Right lung (tissue), 5 donors: ENCODE data around the gene TMEM144. TPM values are rescaled to one million over a fixed set of nuclear protein-coding genes. Genes with fewer than 3 reads are reported as not detected.
"Not testable (repeated sequence)": the region's sequence is repeated elsewhere in the genome, so short reads cannot be mapped to it uniquely, and the experiment has no call there.

Experiments
- DNase-seq, 2 donors: peaks; one replicate each; pipeline ENCODE4 v3.0.0-alpha.2; 2013
- polyA plus RNA-seq, 5 donors: library from polyadenylated mRNA; unstranded; fragments of 120-200 nt; gene quantifications; one replicate each; pipeline versions ENCODE4 v1.2.1 to v1.2.3, GENCODE V29; 2013; ENCODE audit warnings: inconsistent platforms in 1 of 5, low replicate concordance in 1 of 5; ENCODE audit not compliant: insufficient read length in 5 of 5, insufficient read depth in 1 of 5

Gene TMEM144
- polyA plus RNA-seq, 5 donors: 4.6 to 7.1 (median 5.9) TPM

- DNase-seq: no peak
These were observed 20.9 kb upstream of the TMEM144 start for GRCh38 chr4:158189422-158189821.

- no peak for DNase-seq
These were observed 19.6 kb upstream of the TMEM144 start for GRCh38 chr4:158190718-158191117.

- no peak for DNase-seq
These were observed 17.7 kb upstream of the TMEM144 start for GRCh38 chr4:158192439-158193158.

GRCh38 chr4:158193171-158193749 lies 17.0 kb upstream of the TMEM144 start:
- no peak for DNase-seq

- no peak for DNase-seq
These were observed 15.0 kb upstream of the TMEM144 start for GRCh38 chr4:158195297-158195696.

GRCh38 chr4:158197194-158197776 lies 13.0 kb upstream of the TMEM144 start:
- no peak for DNase-seq

- DNase-seq: no peak
These were observed 10.1 kb upstream of the TMEM144 start for GRCh38 chr4:158200214-158200613.

GRCh38 chr4:158201322-158201721 lies 9.0 kb upstream of the TMEM144 start:
- DNase-seq: no peak

- no peak for DNase-seq
These were observed 8.4 kb upstream of the TMEM144 start for GRCh38 chr4:158201876-158202275.

GRCh38 chr4:158202481-158202880 lies 7.8 kb upstream of the TMEM144 start:
- no peak for DNase-seq

GRCh38 chr4:158203436-158203835 lies 6.8 kb upstream of the TMEM144 start:
- DNase-seq: no peak

GRCh38 chr4:158203929-158204328 lies 6.4 kb upstream of the TMEM144 start:
- DNase-seq: no peak

GRCh38 chr4:158208963-158209640 lies 1.2 kb upstream of the TMEM144 start:
- DNase-seq: no peak

GRCh38 chr4:158211222-158211621 lies 936 bp downstream of the TMEM144 start:
- DNase-seq: no peak

GRCh38 chr4:158213466-158213865 lies 3.2 kb downstream of the TMEM144 start:
- DNase-seq: no peak

- no peak for DNase-seq
These were observed 4.6 kb downstream of the TMEM144 start for GRCh38 chr4:158214856-158215255.

GRCh38 chr4:158217763-158218162 lies 7.5 kb downstream of the TMEM144 start:
- DNase-seq: no peak

- DNase-seq: no peak
These were observed 9.3 kb downstream of the TMEM144 start for GRCh38 chr4:158219623-158220022.

GRCh38 chr4:158224318-158224717 lies 14.0 kb downstream of the TMEM144 start:
- not testable (repeated sequence) for DNase-seq

- not testable (repeated sequence) for DNase-seq
These were observed 14.7 kb downstream of the TMEM144 start for GRCh38 chr4:158224999-158225398.

- not testable (repeated sequence) for DNase-seq
These were observed 17.6 kb downstream of the TMEM144 start for GRCh38 chr4:158227880-158228279.

- DNase-seq: not testable (repeated sequence)
These were observed 18.1 kb downstream of the TMEM144 start for GRCh38 chr4:158228399-158228798.

GRCh38 chr4:158229768-158230167 lies 19.5 kb downstream of the TMEM144 start:
- DNase-seq: no peak
